HepG2 (cell line): Measurements from ENCODE around the gene SLC2A5. TPM values are rescaled to one million over a fixed set of nuclear protein-coding genes. Genes with fewer than 3 reads are reported as not detected.

Source experiments
- CREM ChIP-seq, 2 experiments: sonication (generic) in 1 of 2; formaldehyde crosslinking in 1 of 2; IDR thresholded peaks; 2 replicates each; pipeline versions ENCODE4 v1.4.0 to v1.6.1; 2016 to 2020; ENCODE audit warnings: antibody characterized with exemption in 1 of 2, mild to moderate bottlenecking in 1 of 2, missing genetic modification reagents in 1 of 2
- ESRRA ChIP-seq: sonication (generic); formaldehyde crosslinking; IDR thresholded peaks from 2 replicates; pipeline ENCODE4 v1.5.1; 2020; ENCODE audit warnings: mild to moderate bottlenecking, low read depth, missing genetic modification reagents
- GABPA ChIP-seq, 2 experiments: IDR thresholded peaks; 2 replicates each; pipeline ENCODE4 v1.6.1; 2011 to 2016; ENCODE audit warnings: low read depth in 2 of 2, low read length in 1 of 2, missing biosample characterization in 1 of 2, missing genetic modification characterization in 1 of 2
- HBP1 ChIP-seq: IDR thresholded peaks from 2 replicates; pipeline ENCODE4 v1.6.1; 2016; ENCODE audit warnings: low read depth, control low read depth
- JUND ChIP-seq: sonication (generic); formaldehyde crosslinking; IDR thresholded peaks from 2 replicates; pipeline ENCODE4 v1.8.0; 2022; ENCODE audit warnings: mild to moderate bottlenecking, missing genetic modification reagents
- KDM5B ChIP-seq: sonication (generic); formaldehyde crosslinking; IDR thresholded peaks from 2 replicates; pipeline ENCODE4 v1.4.0; 2020; ENCODE audit warnings: missing genetic modification reagents, mild to moderate bottlenecking, borderline replicate concordance
- LBX2 ChIP-seq: sonication (generic); formaldehyde crosslinking; IDR thresholded peaks from 2 replicates; pipeline ENCODE4 v1.5.0; 2020; ENCODE audit warnings: missing genetic modification reagents, mild to moderate bottlenecking, borderline replicate concordance
- PAWR ChIP-seq: sonication (generic); formaldehyde crosslinking; IDR thresholded peaks from 2 replicates; pipeline ENCODE4 v1.4.0; 2020; ENCODE audit warnings: missing genetic modification reagents, mild to moderate bottlenecking, borderline replicate concordance
- SOX5 ChIP-seq: IDR thresholded peaks from 2 replicates; pipeline ENCODE4 v1.6.1; 2016; ENCODE audit warnings: borderline replicate concordance
- SSRP1 ChIP-seq: IDR thresholded peaks from 2 replicates; pipeline ENCODE4 v1.6.1; 2016; ENCODE audit warnings: control low read depth
- STAT5B ChIP-seq: sonication (generic); formaldehyde crosslinking; IDR thresholded peaks from 2 replicates; pipeline ENCODE4 v1.4.0; 2020; ENCODE audit warnings: missing genetic modification reagents
- THAP8 ChIP-seq: sonication (generic); formaldehyde crosslinking; IDR thresholded peaks from 2 replicates; pipeline ENCODE4 v1.5.1; 2020; ENCODE audit warnings: missing genetic modification reagents, mild to moderate bottlenecking, borderline replicate concordance
- THYN1 ChIP-seq: sonication (generic); formaldehyde crosslinking; IDR thresholded peaks from 2 replicates; pipeline ENCODE4 v1.8.1; 2023; ENCODE audit warnings: low read depth, mild to moderate bottlenecking, moderate library complexity, missing genetic modification reagents, borderline replicate concordance
- ZBTB8A ChIP-seq: sonication (generic); formaldehyde crosslinking; IDR thresholded peaks from 2 replicates; pipeline ENCODE4 v1.4.0; 2020; ENCODE audit warnings: mild to moderate bottlenecking, low read depth, missing genetic modification reagents, borderline replicate concordance
- ZFP90 ChIP-seq: sonication (generic); formaldehyde crosslinking; IDR thresholded peaks from 2 replicates; pipeline ENCODE4 v1.8.0; 2022; ENCODE audit warnings: missing genetic modification reagents, mild to moderate bottlenecking, inconsistent platforms, borderline replicate concordance
- ZIK1 ChIP-seq: sonication (generic); formaldehyde crosslinking; IDR thresholded peaks from 2 replicates; pipeline ENCODE4 v1.5.0; 2020; ENCODE audit warnings: mild to moderate bottlenecking, low read depth, missing genetic modification reagents, borderline replicate concordance
- ZNF30 ChIP-seq: sonication (generic); formaldehyde crosslinking; IDR thresholded peaks from 2 replicates; pipeline ENCODE4 v1.5.0; 2020; ENCODE audit warnings: mild to moderate bottlenecking, missing genetic modification reagents
- ZNF33A ChIP-seq: sonication (generic); formaldehyde crosslinking; IDR thresholded peaks from 2 replicates; pipeline ENCODE4 v1.5.1; 2020; ENCODE audit warnings: missing genetic modification reagents, mild to moderate bottlenecking, moderate library complexity, borderline replicate concordance
- ZNF33B ChIP-seq: sonication (generic); formaldehyde crosslinking; IDR thresholded peaks from 2 replicates; pipeline ENCODE4 v1.5.1; 2020; ENCODE audit warnings: mild to moderate bottlenecking, missing genetic modification reagents
- polyA plus RNA-seq, 8 experiments: library from polyadenylated mRNA; depleted of rRNA in 3 of 8; stranded (reverse) in 7 of 8; unstranded in 1 of 8; fragments of >200 nt; fragmentation: Illumina TruSeq in 4 of 8; extraction: Trizol in 4 of 8; gene quantifications; 2 replicates each; pipeline versions ENCODE4 v1.2.1 to v1.2.3, GENCODE V29; 2011 to 2016; ENCODE audit warnings: low read depth in 4 of 8, missing spikeins in 1 of 8, mixed read lengths in 1 of 8; ENCODE audit not compliant: insufficient read depth in 1 of 8
- total RNA-seq, 5 experiments: library from RNA; depleted of rRNA; stranded (reverse); fragments of >200 nt; fragmentation: Illumina TruSeq; extraction: Trizol; gene quantifications; 2 replicates each; pipeline ENCODE4 v1.2.3, GENCODE V29; 2016; ENCODE audit warnings: low read depth in 1 of 5
- TF ChIP-seq, protein P1 (sequence below): sonication (generic); formaldehyde crosslinking; IDR thresholded peaks from 2 replicates; pipeline ENCODE4 v1.8.1; 2023; ENCODE audit warnings: mild to moderate bottlenecking, missing genetic modification reagents
- TF ChIP-seq, protein P2 (sequence below): sonication (generic); formaldehyde crosslinking; conservative IDR thresholded peaks from 2 replicates; pipeline ENCODE4 v1.8.0; 2022; ENCODE audit warnings: missing genetic modification reagents
- TF ChIP-seq, protein P3 (sequence below): sonication (generic); formaldehyde crosslinking; IDR thresholded peaks from 2 replicates; pipeline ENCODE4 v1.8.0; 2022; ENCODE audit warnings: mild to moderate bottlenecking, missing genetic modification reagents; ENCODE audit not compliant: insufficient replicate concordance

The SLC2A5 gene
- total and polyA plus RNA-seq, 2 of the 13 experiments (the other 11 are each of a cell fraction or from before 2014, with no cell fraction given), result 0.04 to 0.54 TPM

GRCh38 chr1:9110669-9111356 is 41.4 kb upstream of the SLC2A5 start (continued):
- TF ChIP-seq GABPA (IDR thresholded peaks at IDR 0.05; ENCODE audit: low read depth, low read length), result no peak
- no peak for TF ChIP-seq GABPA (CRISPR knock-in tag; IDR thresholded peaks at IDR 0.05; ENCODE audit: low read depth)
- TF ChIP-seq SSRP1 (CRISPR knock-in tag), result no peak
- no peak for TF ChIP-seq JUND
- TF ChIP-seq ZBTB8A (CRISPR knock-in tag), result no peak
- no peak for TF ChIP-seq LBX2 (CRISPR knock-in tag)
- no peak; the same call in 1 of the 2 replicates for TF ChIP-seq PAWR
- TF ChIP-seq ZNF30, result no peak
- TF ChIP-seq ZNF33B (CRISPR knock-in tag), result no peak
- TF ChIP-seq KDM5B (CRISPR knock-in tag), result no peak
- no peak for TF ChIP-seq ZFP90
- TF ChIP-seq ZIK1 (CRISPR knock-in tag), result no peak
- TF ChIP-seq, protein P1, sequence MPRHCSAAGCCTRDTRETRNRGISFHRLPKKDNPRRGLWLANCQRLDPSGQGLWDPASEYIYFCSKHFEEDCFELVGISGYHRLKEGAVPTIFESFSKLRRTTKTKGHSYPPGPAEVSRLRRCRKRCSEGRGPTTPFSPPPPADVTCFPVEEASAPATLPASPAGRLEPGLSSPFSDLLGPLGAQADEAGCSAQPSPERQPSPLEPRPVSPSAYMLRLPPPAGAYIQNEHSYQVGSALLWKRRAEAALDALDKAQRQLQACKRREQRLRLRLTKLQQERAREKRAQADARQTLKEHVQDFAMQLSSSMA (CRISPR knock-in tag), result no peak
- peak; percentile 48; the same call in 1 of the 2 replicates for TF ChIP-seq THAP8 (CRISPR knock-in tag)
- TF ChIP-seq SOX5 (CRISPR knock-in tag), result peak; percentile 35; the same call in 1 of the 2 replicates
- TF ChIP-seq ESRRA, result no peak
- no peak for TF ChIP-seq HBP1 (CRISPR knock-in tag)
- TF ChIP-seq THYN1 (CRISPR knock-in tag), result no peak
- TF ChIP-seq ZNF33A (CRISPR knock-in tag), result no peak
- TF ChIP-seq, protein P2, sequence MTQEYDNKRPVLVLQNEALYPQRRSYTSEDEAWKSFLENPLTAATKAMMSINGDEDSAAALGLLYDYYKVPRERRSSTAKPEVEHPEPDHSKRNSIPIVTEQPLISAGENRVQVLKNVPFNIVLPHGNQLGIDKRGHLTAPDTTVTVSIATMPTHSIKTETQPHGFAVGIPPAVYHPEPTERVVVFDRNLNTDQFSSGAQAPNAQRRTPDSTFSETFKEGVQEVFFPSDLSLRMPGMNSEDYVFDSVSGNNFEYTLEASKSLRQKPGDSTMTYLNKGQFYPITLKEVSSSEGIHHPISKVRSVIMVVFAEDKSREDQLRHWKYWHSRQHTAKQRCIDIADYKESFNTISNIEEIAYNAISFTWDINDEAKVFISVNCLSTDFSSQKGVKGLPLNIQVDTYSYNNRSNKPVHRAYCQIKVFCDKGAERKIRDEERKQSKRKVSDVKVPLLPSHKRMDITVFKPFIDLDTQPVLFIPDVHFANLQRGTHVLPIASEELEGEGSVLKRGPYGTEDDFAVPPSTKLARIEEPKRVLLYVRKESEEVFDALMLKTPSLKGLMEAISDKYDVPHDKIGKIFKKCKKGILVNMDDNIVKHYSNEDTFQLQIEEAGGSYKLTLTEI, result no peak
- TF ChIP-seq CREM (IDR thresholded peaks at IDR 0.05), result no peak
- TF ChIP-seq CREM (CRISPR knock-in tag; IDR thresholded peaks at IDR 0.05), result no peak
- TF ChIP-seq, protein P3, sequence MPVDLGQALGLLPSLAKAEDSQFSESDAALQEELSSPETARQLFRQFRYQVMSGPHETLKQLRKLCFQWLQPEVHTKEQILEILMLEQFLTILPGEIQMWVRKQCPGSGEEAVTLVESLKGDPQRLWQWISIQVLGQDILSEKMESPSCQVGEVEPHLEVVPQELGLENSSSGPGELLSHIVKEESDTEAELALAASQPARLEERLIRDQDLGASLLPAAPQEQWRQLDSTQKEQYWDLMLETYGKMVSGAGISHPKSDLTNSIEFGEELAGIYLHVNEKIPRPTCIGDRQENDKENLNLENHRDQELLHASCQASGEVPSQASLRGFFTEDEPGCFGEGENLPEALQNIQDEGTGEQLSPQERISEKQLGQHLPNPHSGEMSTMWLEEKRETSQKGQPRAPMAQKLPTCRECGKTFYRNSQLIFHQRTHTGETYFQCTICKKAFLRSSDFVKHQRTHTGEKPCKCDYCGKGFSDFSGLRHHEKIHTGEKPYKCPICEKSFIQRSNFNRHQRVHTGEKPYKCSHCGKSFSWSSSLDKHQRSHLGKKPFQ (CRISPR knock-in tag), result no peak
- no peak for TF ChIP-seq STAT5B (CRISPR knock-in tag)
